Effector CD4-positive, alpha-beta T cell (primary cell): Measurements from ENCODE around the gene XAGE1B. TPM values are rescaled to one million over a fixed set of nuclear protein-coding genes. Genes with fewer than 3 reads are reported as not detected.
"Not testable (repeated sequence)": the region's sequence is repeated elsewhere in the genome, so short reads cannot be mapped to it uniquely, and the experiment has no call there.

Experiments
- DNase-seq: peaks from one replicate; pipeline ENCODE4 v3.0.0-alpha.2; 2020
- total RNA-seq: gene quantifications from one replicate; lab custom pipeline; 2026; lab: John Stamatoyannopoulos, UW

The XAGE1B gene, protein sequence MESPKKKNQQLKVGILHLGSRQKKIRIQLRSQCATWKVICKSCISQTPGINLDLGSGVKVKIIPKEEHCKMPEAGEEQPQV
- not detected for total RNA-seq

DNA sequence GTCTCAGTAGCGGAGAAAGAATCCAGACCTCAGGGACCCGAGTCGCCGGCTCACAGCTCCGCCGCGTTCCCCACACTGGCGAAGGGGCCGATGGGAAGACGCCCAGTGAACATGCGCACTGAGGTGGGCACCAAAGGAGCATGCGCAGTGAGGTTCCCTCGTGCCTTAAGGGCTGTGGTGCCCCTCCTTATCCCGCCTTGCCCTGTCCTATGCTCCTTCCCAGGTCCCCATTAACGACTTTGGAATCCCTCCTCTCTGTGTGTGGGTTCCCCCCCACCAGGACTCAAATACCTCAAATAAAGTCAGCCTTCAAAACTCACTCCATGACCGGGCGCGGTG, at the start of gene XAGE1B:
Gene XAGE1B, minus strand, starts transcription at position 77 of the 339 bp plus-strand sequence. CDS start 1,536 bp downstream, outside the sequence.
- not testable (repeated sequence) for DNase-seq

GRCh38 chrX:52563105-52563504, 46.2 kb upstream of the XAGE1B start:
- DNase-seq: no peak

GRCh38 chrX:52558140-52558539, 41.3 kb upstream of the XAGE1B start:
- no peak for DNase-seq

- no peak for DNase-seq
These were observed 39.9 kb upstream of the XAGE1B start for GRCh38 chrX:52556741-52557140.

DNA sequence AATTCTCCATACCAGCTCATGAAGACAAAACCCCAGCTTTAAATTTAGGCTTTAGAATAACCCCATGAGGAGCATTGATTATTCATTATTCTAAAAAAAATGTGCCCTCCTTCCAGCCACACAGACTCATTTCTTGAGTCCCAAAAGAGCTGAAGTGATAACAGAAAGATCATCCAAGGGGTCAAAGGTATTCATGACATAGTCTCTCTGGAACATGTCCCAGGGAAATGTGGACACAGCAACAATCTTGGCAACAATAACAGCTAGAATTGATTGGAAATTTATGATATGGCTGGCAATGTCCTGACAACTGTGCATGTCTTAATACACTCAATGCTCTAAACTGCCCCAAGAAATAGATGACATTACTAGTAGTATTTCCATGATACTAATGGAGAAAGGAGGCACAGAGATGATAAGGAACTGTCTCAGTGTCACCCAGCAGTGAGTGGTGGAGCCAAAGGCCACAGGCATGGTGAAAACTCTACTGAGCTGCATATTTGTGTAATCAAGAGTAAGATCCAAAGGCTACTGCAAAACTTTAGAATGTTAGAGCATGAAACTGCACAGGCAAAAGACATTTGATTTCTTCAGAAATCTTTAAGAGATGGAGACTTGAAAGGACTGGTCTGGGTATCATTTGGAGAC, 37.3 kb upstream of the XAGE1B start:
- no peak for DNase-seq

GRCh38 chrX:52548769-52549168, 31.9 kb upstream of the XAGE1B start:
- DNase-seq: not testable (repeated sequence)

- DNase-seq: no peak
These were observed 27.4 kb upstream of the XAGE1B start for GRCh38 chrX:52544147-52544840.

DNA sequence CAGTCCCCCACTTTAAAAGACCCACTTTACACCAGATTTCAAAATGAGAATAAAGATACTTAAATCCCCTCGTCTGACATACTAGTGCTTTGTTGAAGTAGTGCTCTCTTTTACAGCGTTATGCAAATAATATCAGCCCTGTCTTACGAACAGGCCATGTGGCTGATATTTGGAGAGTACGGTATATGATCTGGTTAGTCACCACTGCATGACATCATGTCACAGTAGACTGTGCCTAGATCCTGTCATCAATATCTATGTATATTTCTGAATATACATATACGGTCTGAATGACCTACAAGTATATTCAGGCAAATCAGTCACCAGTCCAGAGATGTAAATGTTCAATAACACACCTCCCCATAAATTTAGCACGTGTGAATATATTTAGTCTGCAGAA, 25.4 kb upstream of the XAGE1B start:
- DNase-seq: no peak

DNA sequence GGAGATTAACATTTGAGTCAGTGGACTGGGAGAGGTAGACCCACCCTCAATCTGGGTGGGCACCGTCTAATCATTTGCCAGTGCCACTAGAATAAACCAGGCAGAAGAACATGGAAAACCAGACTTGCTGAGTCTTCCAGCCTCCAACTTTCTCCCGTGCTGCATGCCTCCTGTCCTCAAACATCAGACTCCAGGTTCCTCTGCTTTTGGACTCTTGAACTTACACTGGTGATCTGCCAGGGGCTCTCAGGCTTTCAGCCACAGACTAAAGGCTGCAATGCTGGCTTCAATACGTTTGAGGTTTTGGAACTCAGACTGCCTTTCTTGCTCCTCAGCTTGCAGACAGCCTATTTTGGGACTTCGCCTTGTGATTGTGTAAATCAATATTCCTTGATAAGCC, 24.2 kb upstream of the XAGE1B start:
- DNase-seq: not testable (repeated sequence)

DNA sequence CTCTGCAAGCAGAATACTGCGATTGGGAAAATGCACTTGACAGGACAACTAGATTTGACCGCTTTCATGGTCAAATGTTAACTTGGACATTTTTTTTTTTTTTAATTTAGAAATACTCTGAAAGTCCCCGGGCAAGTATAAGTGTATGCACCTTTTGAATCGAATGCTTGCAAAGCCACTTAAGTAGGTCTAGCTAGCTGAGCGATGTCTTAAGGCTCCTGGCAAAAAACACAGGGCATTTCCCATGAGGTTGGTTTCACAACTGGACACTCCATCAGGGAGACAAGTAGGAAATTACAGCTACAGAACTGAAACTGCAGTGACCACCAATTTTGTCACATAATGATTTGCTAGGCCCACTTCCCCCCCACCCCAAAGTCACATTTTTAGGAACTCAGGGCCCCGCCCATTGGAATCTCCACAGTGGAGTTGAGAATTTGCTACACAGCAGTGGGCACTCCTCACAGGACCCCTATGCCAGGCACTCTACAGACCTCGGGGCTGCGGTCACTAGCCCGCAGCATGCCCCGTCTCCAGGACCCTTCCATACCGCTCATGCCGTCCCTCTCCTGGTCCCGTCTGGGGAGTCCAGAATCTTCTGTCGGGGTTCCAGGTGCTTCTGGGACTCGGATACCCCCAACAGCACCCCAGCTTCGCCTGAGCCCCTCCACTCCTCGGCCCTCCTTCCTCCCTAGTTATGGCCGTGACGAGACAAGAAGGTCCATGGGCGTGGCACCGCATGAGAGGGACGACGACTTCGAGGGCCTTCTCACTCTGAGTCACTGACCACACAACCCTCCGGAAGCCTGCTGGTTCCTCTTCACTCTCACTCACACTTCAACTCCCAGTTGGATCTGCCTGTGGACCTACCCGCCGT, 515 bp downstream of the XAGE1B start:
- DNase-seq: not testable (repeated sequence)

GRCh38 chrX:52511126-52511525, 5.7 kb downstream of the XAGE1B start:
- DNase-seq: not testable (repeated sequence)

- DNase-seq: no peak
These were observed 6.9 kb downstream of the XAGE1B start for GRCh38 chrX:52509916-52510315.

DNA sequence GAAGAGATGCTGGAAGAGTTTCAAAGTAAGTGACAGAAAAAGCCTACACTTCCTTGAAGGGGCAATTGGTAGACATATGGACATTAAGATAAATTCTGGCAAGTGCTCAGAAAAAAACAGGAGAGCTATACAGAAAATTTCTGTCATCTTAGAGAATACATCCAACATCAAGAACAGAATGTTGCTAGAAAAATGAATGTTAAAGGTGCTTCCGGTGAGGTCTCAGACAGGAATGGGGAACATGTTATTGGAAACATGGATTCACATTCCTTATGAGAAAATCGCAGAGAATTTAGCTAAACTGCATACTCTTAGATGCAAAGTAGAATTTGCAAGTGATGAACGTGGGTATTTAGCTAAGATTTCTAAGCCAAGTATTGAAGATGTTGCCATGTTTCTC, 9.5 kb downstream of the XAGE1B start:
- no peak for DNase-seq

DNA sequence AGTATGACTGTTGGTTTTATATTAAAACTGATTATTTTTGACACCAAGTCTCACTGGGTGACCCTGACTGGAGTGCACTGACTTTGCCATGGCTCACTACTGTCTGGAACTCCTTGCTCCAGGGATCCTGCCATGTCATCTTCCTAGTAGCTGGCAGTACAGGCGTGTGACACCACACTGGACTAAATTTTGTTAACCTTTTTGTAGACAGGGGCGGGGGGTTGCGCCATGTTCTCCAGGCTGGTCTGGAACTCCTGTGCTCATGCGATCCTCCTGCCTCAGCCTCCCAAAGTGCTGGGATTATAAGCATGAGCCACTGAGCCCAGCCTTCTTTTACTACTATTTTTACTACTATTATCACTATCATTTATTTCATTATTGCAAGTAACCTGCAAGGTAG, 12.3 kb downstream of the XAGE1B start:
- no peak for DNase-seq

GRCh38 chrX:52501362-52501761, 15.5 kb downstream of the XAGE1B start:
- DNase-seq: not testable (repeated sequence)

- not testable (repeated sequence) for DNase-seq
These were observed 20.5 kb downstream of the XAGE1B start for GRCh38 chrX:52496419-52496772.

GRCh38 chrX:52495545-52496418, 21.1 kb downstream of the XAGE1B start, which contains the start of gene XAGE1A:
XAGE1A (plus strand) TSS chrX:52495808; CDS start chrX:52497362, 1,554 bp downstream.
- not testable (repeated sequence) for DNase-seq

- not testable (repeated sequence) for DNase-seq
These were observed 45.6 kb downstream of the XAGE1B start for GRCh38 chrX:52471301-52471700.
